NCI-H69 (cell line): Measurements from ENCODE around the gene VWA5A.
"Not testable (repeated sequence)": the region's sequence is repeated elsewhere in the genome, so short reads cannot be mapped to it uniquely, and the experiment has no call there.

Source experiments
- DNase-seq: peaks from one replicate; lab custom pipeline; 2025; lab: John Stamatoyannopoulos, UW

Gene VWA5A

GRCh38 chr11:124094731-124095130, 20.5 kb upstream of the VWA5A start:
- no peak for DNase-seq

DNA sequence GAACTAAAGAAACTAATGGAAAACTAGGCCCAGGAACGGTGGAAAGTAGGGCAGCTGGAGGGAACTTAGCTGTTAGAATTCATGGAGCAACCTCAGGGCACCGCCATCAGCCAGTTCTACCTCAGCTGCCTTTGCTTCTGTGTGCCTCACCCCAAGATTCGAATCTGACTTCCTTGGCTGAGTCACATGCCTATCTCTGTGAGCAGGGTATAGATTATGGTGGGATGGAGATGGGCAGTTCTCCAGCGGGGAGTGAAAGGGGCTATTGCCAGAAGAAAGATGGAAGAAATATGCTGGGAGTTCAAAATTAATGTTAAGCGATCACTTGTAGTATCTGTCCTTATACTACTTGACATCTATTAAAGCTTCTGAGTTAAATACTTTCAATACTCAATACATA, 18.9 kb upstream of the VWA5A start:
- DNase-seq: no peak

DNA sequence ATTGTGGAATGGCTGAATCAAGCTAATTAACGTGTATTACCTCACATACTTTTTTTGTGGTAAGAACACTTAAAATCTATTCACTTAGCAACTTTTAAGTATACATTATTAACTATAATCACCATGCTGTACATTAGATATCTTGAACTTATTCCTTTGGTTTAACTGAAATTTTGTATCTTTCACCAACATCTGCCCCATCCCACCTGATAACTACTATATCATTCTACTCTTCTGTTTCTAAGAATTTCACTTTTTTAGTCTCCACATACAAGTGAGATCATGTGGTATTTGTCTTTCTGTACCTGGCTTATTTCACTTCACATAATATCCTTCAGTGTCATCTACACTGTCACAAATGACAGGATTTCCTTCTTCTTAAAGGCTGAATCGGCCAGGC, 17.1 kb upstream of the VWA5A start:
- DNase-seq: no peak

GRCh38 chr11:124101737-124102136, 13.5 kb upstream of the VWA5A start:
- no peak for DNase-seq

DNA sequence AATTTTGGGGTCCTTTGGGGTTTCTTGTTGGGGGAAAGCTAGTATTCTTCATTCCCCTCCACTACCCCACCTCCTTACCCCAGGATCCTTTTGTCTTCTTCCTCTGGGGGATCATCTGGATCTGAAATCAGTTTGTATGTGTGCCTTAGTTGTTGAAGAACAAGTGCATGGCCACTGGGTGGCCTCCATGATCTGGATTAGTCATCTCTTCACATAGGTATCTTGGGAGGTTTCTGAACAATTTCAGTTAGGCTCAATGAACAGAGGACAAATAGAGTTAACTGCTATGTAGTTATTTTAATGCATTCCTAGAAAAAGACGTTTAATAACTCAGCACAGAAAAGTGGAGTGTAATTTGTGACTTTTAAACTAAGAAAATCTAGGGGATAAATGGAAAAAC, 7.1 kb upstream of the VWA5A start:
- peak; percentile 6 for DNase-seq

DNA sequence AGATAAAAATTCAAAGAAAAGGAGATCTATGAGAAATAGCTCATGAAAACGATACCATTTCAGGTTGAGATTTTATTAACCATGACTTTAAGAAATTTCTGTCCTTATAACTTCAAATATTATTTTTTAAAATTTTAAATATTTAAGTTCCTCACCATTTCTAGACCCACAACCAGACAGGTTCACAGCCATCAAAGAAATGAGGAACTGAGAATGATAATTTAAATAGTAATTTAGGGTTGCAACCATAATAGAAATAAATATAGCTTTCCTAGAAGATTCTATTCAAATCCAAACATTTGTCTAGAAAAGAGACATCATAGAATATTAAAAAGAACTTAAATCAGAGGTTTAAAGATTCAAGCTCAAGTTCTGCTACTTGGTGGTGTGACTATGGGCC, 5.9 kb upstream of the VWA5A start:
- no peak for DNase-seq

DNA sequence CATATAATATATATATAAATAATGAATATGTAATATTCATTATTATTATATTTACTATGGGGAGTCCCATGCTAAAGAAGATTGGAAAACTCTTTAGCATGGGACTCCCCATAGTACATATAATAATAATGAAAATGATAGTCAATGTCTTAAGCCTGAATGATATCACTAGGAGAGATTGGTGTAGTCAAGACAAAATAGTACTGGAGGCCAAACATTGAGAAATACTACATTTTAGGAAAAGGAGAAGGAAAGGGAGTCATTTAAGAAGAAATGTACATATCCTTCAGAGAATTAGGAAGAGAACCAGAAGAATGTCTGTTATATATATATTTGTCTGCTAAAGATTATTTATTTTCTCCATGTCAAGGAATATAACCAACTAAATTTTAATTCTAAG, 5.0 kb upstream of the VWA5A start:
- no peak for DNase-seq

DNA sequence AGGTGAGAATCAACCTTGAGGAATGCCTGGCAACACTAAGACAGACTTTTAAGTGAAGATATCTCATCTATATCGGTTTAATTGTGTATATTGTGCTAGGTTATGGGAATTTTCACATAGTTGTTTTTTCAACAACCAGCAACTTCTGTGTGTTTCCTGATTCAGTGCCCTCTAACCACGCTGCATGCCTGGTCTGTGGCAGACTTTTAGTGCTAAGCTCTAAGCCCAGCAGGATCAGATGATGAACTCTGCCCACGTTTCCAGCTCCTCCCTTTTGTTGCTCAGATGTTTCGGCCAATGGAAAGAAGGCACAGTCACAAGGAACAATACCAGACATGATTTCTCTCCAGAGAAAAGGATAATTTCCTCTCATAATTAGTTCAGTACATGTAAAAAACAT, 1.4 kb upstream of the VWA5A start:
- no peak for DNase-seq

DNA sequence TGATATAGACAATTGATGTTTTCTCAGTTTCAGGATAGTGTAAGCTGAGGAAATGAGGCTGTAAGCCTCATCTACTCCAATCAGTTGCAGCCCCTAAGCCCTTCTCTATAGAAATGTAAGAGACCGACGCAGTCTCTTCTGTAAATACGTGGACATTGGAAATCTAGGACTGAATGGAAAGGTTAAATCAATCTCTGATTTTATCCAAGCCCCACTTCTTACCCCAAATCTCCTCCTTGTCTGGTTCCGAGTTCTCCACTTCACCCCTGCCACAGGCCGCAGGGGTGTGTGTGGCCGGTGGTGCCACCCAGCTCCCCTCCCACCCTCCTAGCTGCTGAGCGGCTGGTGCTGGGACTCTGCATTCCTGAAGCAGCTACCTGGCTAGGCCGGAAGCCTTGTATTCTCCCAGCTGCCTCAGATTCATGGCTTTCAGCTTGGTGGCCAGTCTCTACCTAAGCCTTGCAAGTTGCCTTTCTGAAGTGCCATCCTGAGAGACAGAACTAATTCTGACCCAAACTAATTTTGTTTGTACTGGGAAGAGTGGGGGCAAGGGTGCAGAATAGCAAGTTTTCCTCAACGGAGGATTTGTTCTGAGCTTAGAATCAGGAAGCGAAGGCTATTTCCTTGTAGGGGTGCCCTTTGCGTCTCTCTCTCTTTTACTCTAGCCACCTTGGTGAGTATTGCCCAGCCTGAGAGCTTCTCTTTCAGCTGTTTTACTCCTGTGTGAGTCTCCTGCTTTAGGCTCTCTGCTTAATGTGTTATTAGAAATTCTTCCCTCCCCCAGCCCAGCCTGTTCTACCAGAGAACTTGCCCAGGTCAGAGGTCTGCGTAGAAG, 749 bp downstream of the VWA5A start:
- DNase-seq: no peak

DNA sequence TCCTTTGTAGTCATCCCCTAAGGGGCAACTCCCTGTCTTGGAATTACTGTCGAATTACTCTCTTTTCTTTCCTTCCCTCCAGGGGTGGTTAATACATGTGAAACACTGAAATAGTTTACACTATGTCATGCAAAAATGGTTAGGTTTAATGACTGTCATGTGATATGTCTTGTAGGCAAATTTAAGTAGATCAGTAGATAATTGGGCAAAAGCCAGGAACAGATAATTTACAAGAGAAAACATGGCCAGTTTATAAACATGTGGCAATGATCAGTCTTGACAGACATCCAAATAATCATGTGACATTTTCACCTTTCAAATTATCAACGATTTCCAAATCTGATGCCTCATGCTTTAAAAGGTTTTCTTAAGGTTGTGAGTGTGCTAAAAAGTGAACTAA, 3.9 kb downstream of the VWA5A start:
- no peak for DNase-seq

DNA sequence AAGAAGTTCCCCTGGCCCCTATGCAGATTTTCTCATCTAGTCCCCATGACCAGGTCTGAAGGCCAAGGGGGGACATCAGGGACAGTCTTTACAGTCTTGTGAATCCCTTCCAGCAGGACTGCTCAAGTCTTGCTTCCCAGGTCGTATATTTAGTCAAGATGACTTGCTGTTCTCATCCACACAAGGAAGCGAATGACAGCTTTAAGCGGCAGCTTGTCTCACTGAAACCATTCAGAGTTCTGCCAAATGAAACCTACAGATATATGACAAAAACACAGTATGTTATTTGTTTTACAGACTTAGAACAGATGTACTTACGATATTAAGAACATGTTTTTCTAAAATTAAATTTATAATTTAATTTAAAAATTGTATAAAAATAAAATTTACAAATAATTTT, 5.6 kb downstream of the VWA5A start:
- no peak for DNase-seq

DNA sequence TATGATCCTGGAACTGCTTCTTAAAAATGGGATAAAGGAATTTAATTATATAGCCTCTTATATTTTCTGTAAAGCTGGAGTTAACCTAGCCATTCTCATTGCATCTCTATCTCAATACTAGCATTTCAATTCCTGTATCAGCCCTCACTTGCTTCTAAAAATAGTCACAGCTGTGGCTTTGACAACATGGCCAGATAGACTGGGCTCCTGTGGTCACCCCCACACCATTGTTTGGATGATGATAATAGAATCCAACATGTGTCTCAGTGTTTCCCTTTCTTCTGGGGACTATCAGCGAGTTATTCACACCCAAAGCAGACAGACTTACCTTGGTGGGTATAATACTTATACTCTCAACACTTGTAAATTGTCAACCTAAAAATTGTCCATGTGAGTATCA, 6.9 kb downstream of the VWA5A start:
- no peak for DNase-seq

- peak; percentile 30 for DNase-seq
Observed at GRCh38 chr11:124123622-124124021, 8.4 kb downstream of the VWA5A start.

- DNase-seq: not testable (repeated sequence)
Observed at GRCh38 chr11:124127134-124127533, 11.9 kb downstream of the VWA5A start.

DNA sequence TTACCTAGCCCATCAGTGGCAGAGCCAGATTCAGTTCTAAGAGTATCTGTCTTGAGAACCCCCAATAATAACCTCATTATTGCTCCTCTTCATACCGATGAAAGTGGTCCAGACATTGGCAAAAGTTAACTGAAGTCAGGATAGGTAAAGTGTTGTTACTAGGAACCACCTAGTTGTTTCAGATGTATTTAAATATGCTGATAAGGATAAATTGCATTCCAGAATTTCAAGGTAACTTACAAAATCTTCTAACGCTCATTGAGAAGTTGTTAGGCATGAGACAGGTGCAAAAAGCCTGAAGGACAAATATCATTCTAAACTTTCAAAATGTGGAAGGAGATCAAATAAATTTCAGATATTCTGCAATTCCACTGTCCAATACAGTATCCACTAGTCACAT, 27.8 kb downstream of the VWA5A start:
- no peak for DNase-seq

GRCh38 chr11:124147951-124148350, 32.7 kb downstream of the VWA5A start:
- no peak for DNase-seq

GRCh38 chr11:124150684-124151083, 35.4 kb downstream of the VWA5A start:
- no peak for DNase-seq

DNA sequence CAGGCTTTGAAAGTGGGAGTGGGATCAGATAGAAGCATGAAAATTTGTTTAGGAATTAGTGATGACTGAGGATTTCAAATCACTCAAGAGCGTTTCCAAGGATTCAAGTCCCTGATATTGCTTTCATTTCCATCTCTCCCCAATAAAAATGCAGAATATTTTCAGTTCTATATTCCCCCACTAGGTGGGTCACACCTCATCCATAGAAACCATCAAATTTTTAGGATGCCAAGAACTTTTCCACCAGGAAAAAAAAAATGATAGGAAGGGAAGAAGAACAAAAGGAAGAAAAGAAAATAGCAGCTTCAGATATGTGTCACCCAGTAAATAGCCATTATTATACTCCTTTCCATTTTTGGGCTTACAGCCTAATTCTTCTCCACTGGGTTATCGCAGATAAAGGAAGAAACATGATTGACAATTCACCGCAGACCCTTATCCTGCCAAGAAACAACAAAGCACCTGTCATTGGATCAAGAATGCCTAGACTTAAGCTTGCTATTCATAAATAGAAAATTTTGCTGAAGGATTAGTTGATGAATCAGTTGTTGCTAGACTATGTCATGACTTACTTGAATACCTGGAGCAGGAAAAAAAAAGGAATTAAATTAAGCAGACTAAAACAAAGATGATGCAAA, 37.6 kb downstream of the VWA5A start:
- DNase-seq: no peak

GRCh38 chr11:124153821-124154220, 38.6 kb downstream of the VWA5A start:
- no peak for DNase-seq

GRCh38 chr11:124159481-124159880, 44.2 kb downstream of the VWA5A start:
- no peak for DNase-seq

DNA sequence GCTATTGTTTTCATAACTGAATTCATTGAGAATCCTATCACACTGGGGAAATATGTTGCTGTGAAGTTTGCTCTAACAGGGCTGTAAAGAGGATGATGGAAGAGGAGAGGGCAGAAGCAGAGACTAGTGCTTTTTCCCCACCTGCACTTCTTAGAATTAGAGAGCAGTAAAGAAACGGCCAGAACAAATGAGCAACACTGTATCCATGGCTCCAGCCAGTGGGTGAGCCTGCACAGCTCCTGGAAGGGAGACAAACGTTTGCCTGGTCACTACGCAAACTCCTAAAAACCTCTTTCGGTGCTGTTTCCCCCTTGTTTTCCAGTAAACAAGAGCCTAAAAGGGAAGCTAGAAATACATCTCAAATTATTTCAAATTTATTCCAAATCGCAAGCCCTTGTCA, 45.7 kb downstream of the VWA5A start:
- DNase-seq: no peak

GRCh38 chr11:124167826-124168231, 52.6 kb downstream of the VWA5A start:
- DNase-seq: peak; percentile 83

GRCh38 chr11:124168796-124169195, 53.5 kb downstream of the VWA5A start:
- DNase-seq: peak; percentile 17

- not testable (repeated sequence) for DNase-seq
Observed at GRCh38 chr11:124170315-124170714, 55.1 kb downstream of the VWA5A start.
